GM12878 (cell line): Measurements from ENCODE around the gene OR5K1. TPM values are rescaled to one million over a fixed set of nuclear protein-coding genes. Genes with fewer than 3 reads are reported as not detected.

Source experiments
- ATAC-seq: fragments of 200-7000 bp; cut with Tn5 transposase; 3 replicates; pipeline ENCODE4 v1.9.1; 2020; ENCODE audit warnings: mild to moderate bottlenecking, moderate library complexity
- BruUV-seq: library from RNA; stranded (reverse); fragments of 400-500 nt; replicated peaks from 2 replicates; lab custom pipeline; 2021; lab: Mats Ljungman, UMichigan
- CTCF ChIA-PET: fragments of 300-600 bp; sonication (Branson Sonifier 250); formaldehyde crosslinking; extraction: SDS; loops from one replicate; lab custom pipeline; 2021; ENCODE audit warnings: inconsistent platforms; lab: Yijun Ruan, JAX
- POLR2A ChIA-PET: fragments of 350-600 bp; formaldehyde crosslinking; extraction: SDS; loops from one replicate; lab custom pipeline; 2021; ENCODE audit warnings: inconsistent platforms; lab: Charles Lee
- RAD21 ChIA-PET: fragments of 300-600 bp; sonication (Branson Sonifier 250); formaldehyde crosslinking; loops from one replicate; lab custom pipeline; 2023; ENCODE audit warnings: antibody characterized with exemption; ENCODE audit not compliant: unreplicated experiment; lab: Charles Lee
- SMC1A ChIA-PET: fragments of 300-600 bp; sonication (Branson Sonifier 250); formaldehyde crosslinking; loops from one replicate; lab custom pipeline; 2023; ENCODE audit not compliant: unreplicated experiment, uncharacterized antibody; lab: Charles Lee
- DNase-seq: peaks from one replicate; pipeline ENCODE4 v3.0.0-alpha.2; 2011; ENCODE audit warnings: low read depth, low spot score
- FAIRE-seq: peaks from 3 replicates; lab custom pipeline; 2011; peaks lifted over from hg19 to GRCh38; lab: Jason Lieb, UNC
- H2AFZ ChIP-seq: 2 replicates; pipeline ENCODE4 v1.6.0; 2011; ENCODE audit warnings: low read depth, low read length, control low read depth; ENCODE audit not compliant: control insufficient read depth
- H3K27ac ChIP-seq: 2 replicates; pipeline ENCODE4 v1.5.1; 2011; ENCODE audit warnings: control low read depth; ENCODE audit not compliant: control insufficient read depth, insufficient read depth
- H3K27me3 ChIP-seq, 2 experiments: replicated peaks in 1 of 2; 2 replicates each; pipeline versions ENCODE4 v1.6.0 to v1.6.1; 2011; ENCODE audit warnings: low read length in 1 of 2; ENCODE audit not compliant: control insufficient read depth in 2 of 2, insufficient read depth in 2 of 2
- H3K36me3 ChIP-seq, 2 experiments: 2 replicates each; pipeline ENCODE4 v1.5.1; 2011; ENCODE audit warnings: low read length in 1 of 2; ENCODE audit not compliant: control insufficient read depth in 2 of 2, insufficient read depth in 2 of 2
- H3K4me1 ChIP-seq: 2 replicates; pipeline ENCODE4 v1.6.1; 2011; ENCODE audit warnings: mild to moderate bottlenecking, low read length, moderate library complexity, mixed read lengths; ENCODE audit not compliant: control insufficient read depth, insufficient read depth
- H3K4me2 ChIP-seq: 2 replicates; pipeline ENCODE4 v1.6.0; 2011; ENCODE audit warnings: control low read depth; ENCODE audit not compliant: control insufficient read depth, insufficient read depth
- H3K4me3 ChIP-seq: fragments of 200-600 bp; sonication (generic); 2 replicates; pipeline ENCODE4 v1.5.1; 2016
- H3K79me2 ChIP-seq: 2 replicates; pipeline ENCODE4 v1.6.0; 2011; ENCODE audit warnings: low read length; ENCODE audit not compliant: control insufficient read depth, insufficient read depth
- H3K9ac ChIP-seq: 2 replicates; pipeline ENCODE4 v1.8.0; 2011; ENCODE audit warnings: low read length, control low read depth, mixed read lengths; ENCODE audit not compliant: control insufficient read depth, insufficient read depth
- H3K9me3 ChIP-seq: replicated peaks from 3 replicates; pipeline ENCODE4 v1.5.1; 2011; ENCODE audit warnings: mild to moderate bottlenecking, low read length; ENCODE audit not compliant: control insufficient read depth, insufficient read depth
- H4K20me1 ChIP-seq: 2 replicates; pipeline ENCODE4 v1.6.0; 2011; ENCODE audit not compliant: control insufficient read depth, insufficient read depth
- ATF2 ChIP-seq: IDR thresholded peaks from 2 replicates; pipeline ENCODE4 v1.6.1; 2012; ENCODE audit warnings: low read length, inconsistent platforms
- CBFB ChIP-seq: IDR thresholded peaks from 2 replicates; pipeline ENCODE4 v1.6.1; 2016; ENCODE audit warnings: antibody characterized with exemption, low read depth
- E2F8 ChIP-seq: fragments of 450-650 bp; IDR thresholded peaks from 2 replicates; pipeline ENCODE4 v1.6.1; 2018; ENCODE audit warnings: mild to moderate bottlenecking, low read depth, moderate library complexity; ENCODE audit not compliant: partially characterized antibody
- TCF12 ChIP-seq: IDR thresholded peaks from 2 replicates; pipeline ENCODE4 v1.6.1; 2011; ENCODE audit warnings: low read depth, mild to moderate bottlenecking, low read length
- ZZZ3 ChIP-seq: IDR thresholded peaks from 2 replicates; pipeline ENCODE4 v1.6.1; 2011; ENCODE audit warnings: low read depth; ENCODE audit not compliant: control insufficient read depth, insufficient read length
- WGBS: methylation state at CpG from one replicate; pipeline ENCODE4 v1.1.6; 2016; ENCODE audit warnings: low lambda C conversion rate; ENCODE audit not compliant: insufficient replicate concordance, insufficient coverage; ENCODE audit errors: missing lambda C conversion rate; 5-methylcytosine and 5-hydroxymethylcytosine counted together
- in situ Hi-C: fragments of 300-500 bp; cut with MboI; formaldehyde crosslinking; loops from 9 replicates; pipeline ENCODE4 v1.14.3; 2018; ENCODE audit warnings: mixed read lengths
- intact Hi-C: fragments of 100-400 bp; cut with micrococcal nuclease; formaldehyde crosslinking; loops from one replicate; pipeline ENCODE4 v1.14.2; 2022; ENCODE audit not compliant: unreplicated experiment
- polyA plus RNA-seq, 11 experiments: library from polyadenylated mRNA; depleted of rRNA in 4 of 11; unstranded in 6 of 11; stranded (reverse) in 5 of 11; fragments of >200 nt; fragmentation: Nextera tagmentation in 4 of 11; fragmentation: Illumina TruSeq in 1 of 11; extraction: Ambion mirVana in 4 of 11; extraction: Trizol in 1 of 11; gene quantifications; 1 replicate in 1 of 11; 2 replicates in 10 of 11; pipeline versions ENCODE4 v1.2.1 to v1.2.3, GENCODE V29; 2011 to 2016; ENCODE audit warnings: inconsistent platforms in 2 of 11, missing spikeins in 2 of 11, low read depth in 1 of 11
- total RNA-seq, 4 experiments: library from RNA; depleted of rRNA in 3 of 4; stranded (reverse); fragments of >200 nt in 3 of 4; fragmentation: Illumina TruSeq in 1 of 4; extraction: Trizol in 1 of 4; gene quantifications; 2 replicates each; pipeline versions ENCODE4 v1.2.1 to v1.2.3, GENCODE V29; 2013 to 2021
- TF ChIP-seq, protein P1 (sequence below): fragments of 450-650 bp; formaldehyde crosslinking; IDR thresholded peaks from 2 replicates; pipeline ENCODE4 v1.5.0; 2022; ENCODE audit warnings: mild to moderate bottlenecking, missing genetic modification characterization

The OR5K1 gene
- total and polyA plus RNA-seq, 10 of the 15 experiments (the other 5 are each of a cell fraction or from before 2014, with no cell fraction given), result 0.50 TPM; not detected in 9

- Histone ChIP-seq H4K20me1 (no peaks in the 10 kb centered on the region), H3K79me2 (no peaks in the 10 kb centered on the region), H3K4me3 (no peak overlapping the region), H3K27me3 (no peaks in the 10 kb centered on the region), H3K4me2 (no peak overlapping the region), H3K9ac (no peak overlapping the region), H3K27ac (no peak overlapping the region), H3K9me3 (peaks cover 2% of the 10 kb centered on the region; the same call in 2 of the 3 replicates), H2AFZ (peak overlapping the region; percentile 21; the same call in 1 of the 2 replicates), H3K4me1 (no peaks in the 10 kb centered on the region), H3K36me3 (no peaks in the 10 kb centered on the region)
- ChIA-PET POLR2A (no interaction called here), SMC1A (interaction anchor here (1.0 to 2.0 kb wide), 7 partner anchors 12 to 370 kb away, joined by 3 to 10 read pairs (median 3); partner anchors contain the start of genes CLDND1 and OR5K1), CTCF (interaction anchor here (0.6 to 1.1 kb wide), 2 partner anchors 18 to 90 kb away, joined by 3 read pairs; no protein-coding TSS in a partner anchor), RAD21 (no interaction called here)
- no peak for TF ChIP-seq CBFB
- TF ChIP-seq E2F8, result no peak
- peak; percentile 45; the same call in 1 of the 2 replicates for TF ChIP-seq TCF12
- TF ChIP-seq, protein P1, sequence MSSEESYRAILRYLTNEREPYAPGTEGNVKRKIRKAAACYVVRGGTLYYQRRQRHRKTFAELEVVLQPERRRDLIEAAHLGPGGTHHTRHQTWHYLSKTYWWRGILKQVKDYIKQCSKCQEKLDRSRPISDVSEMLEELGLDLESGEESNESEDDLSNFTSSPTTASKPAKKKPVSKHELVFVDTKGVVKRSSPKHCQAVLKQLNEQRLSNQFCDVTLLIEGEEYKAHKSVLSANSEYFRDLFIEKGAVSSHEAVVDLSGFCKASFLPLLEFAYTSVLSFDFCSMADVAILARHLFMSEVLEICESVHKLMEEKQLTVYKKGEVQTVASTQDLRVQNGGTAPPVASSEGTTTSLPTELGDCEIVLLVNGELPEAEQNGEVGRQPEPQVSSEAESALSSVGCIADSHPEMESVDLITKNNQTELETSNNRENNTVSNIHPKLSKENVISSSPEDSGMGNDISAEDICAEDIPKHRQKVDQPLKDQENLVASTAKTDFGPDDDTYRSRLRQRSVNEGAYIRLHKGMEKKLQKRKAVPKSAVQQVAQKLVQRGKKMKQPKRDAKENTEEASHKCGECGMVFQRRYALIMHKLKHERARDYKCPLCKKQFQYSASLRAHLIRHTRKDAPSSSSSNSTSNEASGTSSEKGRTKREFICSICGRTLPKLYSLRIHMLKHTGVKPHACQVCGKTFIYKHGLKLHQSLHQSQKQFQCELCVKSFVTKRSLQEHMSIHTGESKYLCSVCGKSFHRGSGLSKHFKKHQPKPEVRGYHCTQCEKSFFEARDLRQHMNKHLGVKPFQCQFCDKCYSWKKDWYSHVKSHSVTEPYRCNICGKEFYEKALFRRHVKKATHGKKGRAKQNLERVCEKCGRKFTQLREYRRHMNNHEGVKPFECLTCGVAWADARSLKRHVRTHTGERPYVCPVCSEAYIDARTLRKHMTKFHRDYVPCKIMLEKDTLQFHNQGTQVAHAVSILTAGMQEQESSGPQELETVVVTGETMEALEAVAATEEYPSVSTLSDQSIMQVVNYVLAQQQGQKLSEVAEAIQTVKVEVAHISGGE (CRISPR knock-in tag), result no peak
- TF ChIP-seq ZZZ3, result no peak
- no peak for TF ChIP-seq ATF2
- DNase-seq (no peak), FAIRE-seq (no peak), ATAC-seq (no peak; the same call in 2 of the 3 replicates)
- intact Hi-C loops, result no loop called here
- in situ Hi-C loops, result no loop called here
- 30% methylated on average over 3 of the region's 3 CpGs for WGBS
- no TSS peak for BruUV-seq
Observed at GRCh38 chr3:98482717-98483482, 19.9 kb downstream of the OR5K1 start.
